NCI-H2171 treated with DMSO at 0.1 percent for 48 hours (cell line): Measurements from ENCODE around the gene MYO18B.

Experiments
- DNase-seq: peaks from one replicate; lab custom pipeline; 2025; lab: John Stamatoyannopoulos, UW

The MYO18B gene

GRCh38 chr22:25824828-25825423 is 82.9 kb downstream of the MYO18B start:
- no peak for DNase-seq

GRCh38 chr22:25827415-25827814 is 85.4 kb downstream of the MYO18B start:
- no peak for DNase-seq

- DNase-seq, result no peak
Observed at GRCh38 chr22:25828422-25828821, 86.4 kb downstream of the MYO18B start.

- DNase-seq, result peak; percentile 4
Observed at GRCh38 chr22:25829237-25829636, 87.2 kb downstream of the MYO18B start.

- DNase-seq, result no peak
Observed at GRCh38 chr22:25829808-25830777, 88.1 kb downstream of the MYO18B start.

- DNase-seq, result no peak
Observed at GRCh38 chr22:25833091-25833490, 91.1 kb downstream of the MYO18B start.

GRCh38 chr22:25833676-25834075 is 91.7 kb downstream of the MYO18B start:
- DNase-seq, result peak; percentile 20

GRCh38 chr22:25834490-25834889 is 92.5 kb downstream of the MYO18B start:
- DNase-seq, result no peak

GRCh38 chr22:25835348-25835747 is 93.4 kb downstream of the MYO18B start:
- no peak for DNase-seq

GRCh38 chr22:25837288-25837900 is 95.4 kb downstream of the MYO18B start:
- no peak for DNase-seq

- no peak for DNase-seq
Observed at GRCh38 chr22:25838960-25839741, 97.2 kb downstream of the MYO18B start.

GRCh38 chr22:25839755-25840154 is 97.8 kb downstream of the MYO18B start:
- no peak for DNase-seq

- peak; percentile 79 for DNase-seq
Observed at GRCh38 chr22:25840167-25840566, 98.2 kb downstream of the MYO18B start.

- no peak for DNase-seq
Observed at GRCh38 chr22:25840891-25841290, 98.9 kb downstream of the MYO18B start.

GRCh38 chr22:25841775-25842174 is 99.8 kb downstream of the MYO18B start:
- DNase-seq, result no peak

GRCh38 chr22:25843660-25844405 is 101.8 kb downstream of the MYO18B start:
- no peak for DNase-seq

- no peak for DNase-seq
Observed at GRCh38 chr22:25844601-25845000, 102.6 kb downstream of the MYO18B start.

GRCh38 chr22:25845985-25846745 is 104.2 kb downstream of the MYO18B start:
- DNase-seq, result no peak

GRCh38 chr22:25847451-25847850 is 105.5 kb downstream of the MYO18B start:
- DNase-seq, result no peak

GRCh38 chr22:25848954-25849353 is 107.0 kb downstream of the MYO18B start:
- DNase-seq, result no peak

GRCh38 chr22:25849522-25849921 is 107.5 kb downstream of the MYO18B start:
- DNase-seq, result no peak
